GM12878 (cell line): ENCODE measurements around the gene ELN. TPM values are rescaled to one million over a fixed set of nuclear protein-coding genes. Genes with fewer than 3 reads are reported as not detected.

Experiments
- ATAC-seq: fragments of 200-7000 bp; cut with Tn5 transposase; 3 replicates; pipeline ENCODE4 v1.9.1; 2020; ENCODE audit warnings: mild to moderate bottlenecking, moderate library complexity
- BruUV-seq: library from RNA; stranded (reverse); fragments of 400-500 nt; replicated peaks from 2 replicates; lab custom pipeline; 2021; lab: Mats Ljungman, UMichigan
- CTCF ChIA-PET: fragments of 300-600 bp; sonication (Branson Sonifier 250); formaldehyde crosslinking; extraction: SDS; loops from one replicate; lab custom pipeline; 2021; ENCODE audit warnings: inconsistent platforms; lab: Yijun Ruan, JAX
- POLR2A ChIA-PET: fragments of 350-600 bp; formaldehyde crosslinking; extraction: SDS; loops from one replicate; lab custom pipeline; 2021; ENCODE audit warnings: inconsistent platforms; lab: Charles Lee
- RAD21 ChIA-PET: fragments of 300-600 bp; sonication (Branson Sonifier 250); formaldehyde crosslinking; loops from one replicate; lab custom pipeline; 2023; ENCODE audit warnings: antibody characterized with exemption; ENCODE audit not compliant: unreplicated experiment; lab: Charles Lee
- SMC1A ChIA-PET: fragments of 300-600 bp; sonication (Branson Sonifier 250); formaldehyde crosslinking; loops from one replicate; lab custom pipeline; 2023; ENCODE audit not compliant: unreplicated experiment, uncharacterized antibody; lab: Charles Lee
- DNase-seq: peaks from one replicate; pipeline ENCODE4 v3.0.0-alpha.2; 2011; ENCODE audit warnings: low read depth, low spot score
- FAIRE-seq: peaks from 3 replicates; lab custom pipeline; 2011; peaks lifted over from hg19 to GRCh38; lab: Jason Lieb, UNC
- H2AFZ ChIP-seq: 2 replicates; pipeline ENCODE4 v1.6.0; 2011; ENCODE audit warnings: low read depth, low read length, control low read depth; ENCODE audit not compliant: control insufficient read depth
- H3K27ac ChIP-seq: 2 replicates; pipeline ENCODE4 v1.5.1; 2011; ENCODE audit warnings: control low read depth; ENCODE audit not compliant: control insufficient read depth, insufficient read depth
- H3K27me3 ChIP-seq, 2 experiments: replicated peaks in 1 of 2; 2 replicates each; pipeline versions ENCODE4 v1.6.0 to v1.6.1; 2011; ENCODE audit warnings: low read length in 1 of 2; ENCODE audit not compliant: control insufficient read depth in 2 of 2, insufficient read depth in 2 of 2
- H3K36me3 ChIP-seq, 2 experiments: 2 replicates each; pipeline ENCODE4 v1.5.1; 2011; ENCODE audit warnings: low read length in 1 of 2; ENCODE audit not compliant: control insufficient read depth in 2 of 2, insufficient read depth in 2 of 2
- H3K4me1 ChIP-seq: 2 replicates; pipeline ENCODE4 v1.6.1; 2011; ENCODE audit warnings: mild to moderate bottlenecking, low read length, moderate library complexity, mixed read lengths; ENCODE audit not compliant: control insufficient read depth, insufficient read depth
- H3K4me2 ChIP-seq: 2 replicates; pipeline ENCODE4 v1.6.0; 2011; ENCODE audit warnings: control low read depth; ENCODE audit not compliant: control insufficient read depth, insufficient read depth
- H3K4me3 ChIP-seq: fragments of 200-600 bp; sonication (generic); 2 replicates; pipeline ENCODE4 v1.5.1; 2016
- H3K79me2 ChIP-seq: 2 replicates; pipeline ENCODE4 v1.6.0; 2011; ENCODE audit warnings: low read length; ENCODE audit not compliant: control insufficient read depth, insufficient read depth
- H3K9ac ChIP-seq: 2 replicates; pipeline ENCODE4 v1.8.0; 2011; ENCODE audit warnings: low read length, control low read depth, mixed read lengths; ENCODE audit not compliant: control insufficient read depth, insufficient read depth
- H3K9me3 ChIP-seq: replicated peaks from 3 replicates; pipeline ENCODE4 v1.5.1; 2011; ENCODE audit warnings: mild to moderate bottlenecking, low read length; ENCODE audit not compliant: control insufficient read depth, insufficient read depth
- H4K20me1 ChIP-seq: 2 replicates; pipeline ENCODE4 v1.6.0; 2011; ENCODE audit not compliant: control insufficient read depth, insufficient read depth
- CEBPZ ChIP-seq: fragments of 150-350 bp; IDR thresholded peaks from 2 replicates; pipeline ENCODE4 v1.6.1; 2016; ENCODE audit warnings: low read depth, low read length
- CHD1 ChIP-seq: IDR thresholded peaks from 2 replicates; pipeline ENCODE4 v1.6.1; 2012; ENCODE audit warnings: low read depth, low read length, improper control_type of control experiment
- IKZF2 ChIP-seq, 2 experiments: fragments of 450-650 bp; IDR thresholded peaks; 2 replicates each; pipeline ENCODE4 v1.6.1; 2017; ENCODE audit warnings: mild to moderate bottlenecking in 2 of 2, moderate library complexity in 2 of 2
- LARP7 ChIP-seq: fragments of 450-650 bp; IDR thresholded peaks from 2 replicates; pipeline ENCODE4 v1.6.1; 2017; ENCODE audit warnings: mild to moderate bottlenecking
- MYB ChIP-seq: fragments of 150-350 bp; IDR thresholded peaks from 2 replicates; pipeline ENCODE4 v1.6.1; 2014; ENCODE audit warnings: mild to moderate bottlenecking, low read depth, low read length, borderline replicate concordance
- NKRF ChIP-seq: fragments of 450-650 bp; conservative IDR thresholded peaks from 2 replicates; pipeline ENCODE4 v1.6.1; 2017; ENCODE audit warnings: mild to moderate bottlenecking, moderate library complexity
- NR2C1 ChIP-seq: fragments of 450-650 bp; IDR thresholded peaks from 2 replicates; pipeline ENCODE4 v1.6.1; 2017; ENCODE audit warnings: antibody characterized with exemption, mild to moderate bottlenecking, moderate library complexity
- SKIL ChIP-seq: fragments of 450-650 bp; IDR thresholded peaks from 2 replicates; pipeline ENCODE4 v1.6.1; 2017; ENCODE audit warnings: mild to moderate bottlenecking, low read depth, inconsistent platforms; ENCODE audit not compliant: poor library complexity, severe bottlenecking
- SREBF1 ChIP-seq: IDR thresholded peaks from 2 replicates; pipeline ENCODE4 v1.6.1; 2012; ENCODE audit warnings: mild to moderate bottlenecking, low read length
- YY1 ChIP-seq: IDR thresholded peaks from 2 replicates; pipeline ENCODE4 v1.6.1; 2011; ENCODE audit warnings: low read depth, mild to moderate bottlenecking, low read length
- ZNF217 ChIP-seq: fragments of 450-650 bp; IDR thresholded peaks from 2 replicates; pipeline ENCODE4 v1.6.1; 2017; ENCODE audit warnings: antibody characterized with exemption, mild to moderate bottlenecking
- ZNF687 ChIP-seq: fragments of 450-650 bp; IDR thresholded peaks from 2 replicates; pipeline ENCODE4 v1.6.1; 2017; ENCODE audit warnings: mild to moderate bottlenecking, moderate library complexity
- WGBS: methylation state at CpG from one replicate; pipeline ENCODE4 v1.1.6; 2016; ENCODE audit warnings: low lambda C conversion rate; ENCODE audit not compliant: insufficient replicate concordance, insufficient coverage; ENCODE audit errors: missing lambda C conversion rate; 5-methylcytosine and 5-hydroxymethylcytosine counted together
- in situ Hi-C: fragments of 300-500 bp; cut with MboI; formaldehyde crosslinking; loops from 9 replicates; pipeline ENCODE4 v1.14.3; 2018; ENCODE audit warnings: mixed read lengths
- intact Hi-C: fragments of 100-400 bp; cut with micrococcal nuclease; formaldehyde crosslinking; loops from one replicate; pipeline ENCODE4 v1.14.2; 2022; ENCODE audit not compliant: unreplicated experiment
- polyA plus RNA-seq, 11 experiments: library from polyadenylated mRNA; depleted of rRNA in 4 of 11; unstranded in 6 of 11; stranded (reverse) in 5 of 11; fragments of >200 nt; fragmentation: Nextera tagmentation in 4 of 11; fragmentation: Illumina TruSeq in 1 of 11; extraction: Ambion mirVana in 4 of 11; extraction: Trizol in 1 of 11; gene quantifications; 1 replicate in 1 of 11; 2 replicates in 10 of 11; pipeline versions ENCODE4 v1.2.1 to v1.2.3, GENCODE V29; 2011 to 2016; ENCODE audit warnings: inconsistent platforms in 2 of 11, missing spikeins in 2 of 11, low read depth in 1 of 11
- total RNA-seq, 4 experiments: library from RNA; depleted of rRNA in 3 of 4; stranded (reverse); fragments of >200 nt in 3 of 4; fragmentation: Illumina TruSeq in 1 of 4; extraction: Trizol in 1 of 4; gene quantifications; 2 replicates each; pipeline versions ENCODE4 v1.2.1 to v1.2.3, GENCODE V29; 2013 to 2021

Gene ELN
- total and polyA plus RNA-seq, 10 of the 15 experiments (the other 5 are each of a cell fraction or from before 2014, with no cell fraction given), result 0.08 to 0.27 (median 0.23) TPM; not detected in 7

DNA sequence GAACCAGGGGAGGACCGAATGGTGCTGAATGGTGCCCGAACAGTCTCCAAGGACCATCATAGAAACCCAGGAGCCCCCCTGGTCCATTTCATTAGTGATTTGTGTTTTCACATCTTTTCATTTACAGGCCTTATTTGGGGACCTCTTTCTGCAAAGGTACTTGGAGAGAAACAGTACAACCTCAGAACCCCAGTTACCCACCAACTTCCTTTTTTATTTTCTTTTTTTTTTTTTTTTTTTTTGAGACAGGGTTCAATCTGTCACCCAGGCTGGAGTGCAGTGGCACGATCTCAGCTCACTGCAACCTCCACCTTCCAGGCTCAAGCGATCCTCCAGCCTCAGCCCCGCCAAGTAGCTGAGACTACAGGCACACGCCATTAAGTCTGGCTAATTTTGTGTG lies 13.0 kb upstream of the ELN start (continued):
- TF ChIP-seq ZNF217 (no peak), CHD1 (no peak), YY1 (no peak), NR2C1 (no peak), MYB (no peak)

DNA sequence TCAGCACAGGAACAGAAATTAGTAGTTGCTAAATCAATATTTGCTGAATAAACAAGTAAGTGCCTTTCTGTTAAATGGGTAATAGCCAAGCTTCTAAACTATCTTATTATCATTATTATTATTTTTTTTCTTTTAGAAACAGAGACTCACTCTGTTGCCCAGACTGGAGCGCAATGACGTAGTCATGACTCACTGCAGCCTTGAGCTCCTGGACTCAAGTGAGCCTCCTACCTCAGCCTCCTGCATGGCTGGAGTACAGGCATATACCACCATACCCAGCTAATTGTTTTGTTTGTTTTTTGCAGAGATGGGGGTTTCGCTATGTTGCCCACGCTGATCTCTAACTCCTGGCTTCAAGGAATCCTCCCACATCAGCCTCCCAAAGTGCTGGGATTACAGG lies 12.3 kb upstream of the ELN start:
- Histone ChIP-seq H3K4me3 (no peak overlapping the region), H3K27me3 (no peaks in the 10 kb centered on the region; a peak in 1 of 4 replicates), H3K9me3 (no peaks in the 10 kb centered on the region), H3K9ac (no peak overlapping the region), H3K4me1 (peaks cover 13% of the 10 kb centered on the region), H3K36me3 (no peaks in the 10 kb centered on the region), H4K20me1 (no peaks in the 10 kb centered on the region), H2AFZ (no peak overlapping the region), H3K4me2 (no peak overlapping the region), H3K79me2 (no peaks in the 10 kb centered on the region), H3K27ac (no peak overlapping the region)
- WGBS, result 84% methylated on average over 4 of the region's 4 CpGs
- in situ Hi-C loops (no loop called here), intact Hi-C loops (no loop called here)
- RAD21 ChIA-PET, result no interaction called here
- CTCF ChIA-PET, result interaction anchor here (3.5 kb wide), 1 partner anchor 10 kb away, joined by 27 read pairs; no protein-coding TSS in a partner anchor
- DNase-seq (no peak), FAIRE-seq (no peak), ATAC-seq (no peak)
- SMC1A ChIA-PET, result interaction anchor here (1.2 kb wide), 1 partner anchor 11 kb away, joined by 3 read pairs; no protein-coding TSS in a partner anchor
- POLR2A ChIA-PET, result no interaction called here
- no TSS peak for BruUV-seq
- TF ChIP-seq ZNF687, result no peak
- no peak for TF ChIP-seq NKRF
- no peak for TF ChIP-seq LARP7
- TF ChIP-seq CEBPZ, result no peak
- TF ChIP-seq IKZF2 (IDR thresholded peaks at IDR 0.05), result no peak
- no peak for TF ChIP-seq SREBF1
- no peak for TF ChIP-seq SKIL
